Sigmoid colon (tissue), 4 donors: ENCODE measurements around the gene CHKB.

Experiments used
- EP300 ChIP-seq, 4 donors: sonication (generic); formaldehyde crosslinking; IDR thresholded peaks; one replicate each; pipeline ENCODE4 v1.6.1; 2017; ENCODE audit warnings: antibody characterized with exemption in 4 of 4
- POLR2A ChIP-seq, 2 donors: fragments of 450-650 bp; IDR thresholded peaks; one replicate each; pipeline ENCODE4 v1.6.1; 2016; ENCODE audit warnings: antibody characterized with exemption in 2 of 2, mild to moderate bottlenecking in 2 of 2, moderate library complexity in 2 of 2
- POLR2AphosphoS5 ChIP-seq, 4 donors: sonication (generic); formaldehyde crosslinking; IDR thresholded peaks; one replicate each; pipeline ENCODE4 v1.6.1; 2017; ENCODE audit warnings: antibody characterized with exemption in 4 of 4
- TF ChIP-seq, protein P1 (sequence below), 4 experiments: fragments of 450-650 bp in 3 of 4; fragments of 200-600 bp in 1 of 4; IDR thresholded peaks; one replicate each; pipeline ENCODE4 v1.5.1; 2016 to 2019; ENCODE audit warnings: antibody characterized with exemption in 4 of 4, mild to moderate bottlenecking in 3 of 4, moderate library complexity in 2 of 4

GRCh38 chr22:50570861-50571260, 11.8 kb downstream of the CHKB start:
- TF ChIP-seq, protein P1, sequence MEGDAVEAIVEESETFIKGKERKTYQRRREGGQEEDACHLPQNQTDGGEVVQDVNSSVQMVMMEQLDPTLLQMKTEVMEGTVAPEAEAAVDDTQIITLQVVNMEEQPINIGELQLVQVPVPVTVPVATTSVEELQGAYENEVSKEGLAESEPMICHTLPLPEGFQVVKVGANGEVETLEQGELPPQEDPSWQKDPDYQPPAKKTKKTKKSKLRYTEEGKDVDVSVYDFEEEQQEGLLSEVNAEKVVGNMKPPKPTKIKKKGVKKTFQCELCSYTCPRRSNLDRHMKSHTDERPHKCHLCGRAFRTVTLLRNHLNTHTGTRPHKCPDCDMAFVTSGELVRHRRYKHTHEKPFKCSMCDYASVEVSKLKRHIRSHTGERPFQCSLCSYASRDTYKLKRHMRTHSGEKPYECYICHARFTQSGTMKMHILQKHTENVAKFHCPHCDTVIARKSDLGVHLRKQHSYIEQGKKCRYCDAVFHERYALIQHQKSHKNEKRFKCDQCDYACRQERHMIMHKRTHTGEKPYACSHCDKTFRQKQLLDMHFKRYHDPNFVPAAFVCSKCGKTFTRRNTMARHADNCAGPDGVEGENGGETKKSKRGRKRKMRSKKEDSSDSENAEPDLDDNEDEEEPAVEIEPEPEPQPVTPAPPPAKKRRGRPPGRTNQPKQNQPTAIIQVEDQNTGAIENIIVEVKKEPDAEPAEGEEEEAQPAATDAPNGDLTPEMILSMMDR (IDR thresholded peaks at IDR 0.05) = no peak
- TF ChIP-seq POLR2AphosphoS5 (IDR thresholded peaks at IDR 0.05) (no peak), POLR2A (IDR thresholded peaks at IDR 0.05) (no peak), EP300 (IDR thresholded peaks at IDR 0.05) (no peak)
